H1 (cell line): ENCODE results near the gene UBE2E1. TPM values are rescaled to one million over a fixed set of nuclear protein-coding genes. Genes with fewer than 3 reads are reported as not detected.
"Not testable (repeated sequence)": the region's sequence is repeated elsewhere in the genome, so short reads cannot be mapped to it uniquely, and the experiment has no call there.

Source experiments
- CTCF ChIA-PET: fragments of 300-600 bp; sonication (Branson Sonifier 250); formaldehyde crosslinking; loops from one replicate; lab custom pipeline; 2021; ENCODE audit not compliant: partially characterized antibody; lab: Charles Lee
- POLR2A ChIA-PET: fragments of 300-600 bp; sonication (Branson Sonifier 250); formaldehyde crosslinking; loops from one replicate; lab custom pipeline; 2021; ENCODE audit warnings: inconsistent platforms; ENCODE audit not compliant: partially characterized antibody; lab: Charles Lee
- DNase-seq, 2 experiments: peaks; one replicate each; pipeline versions ENCODE4 v3.0.0 to v3.0.0-alpha.2; 2010 to 2022; ENCODE audit warnings: low spot score in 2 of 2, low read depth in 1 of 2, mixed read lengths in 1 of 2
- FAIRE-seq: peaks from 2 replicates; lab custom pipeline; 2011; peaks lifted over from hg19 to GRCh38; lab: Jason Lieb, UNC
- H2AFZ ChIP-seq: 2 replicates; pipeline ENCODE4 v1.8.1; 2012; ENCODE audit warnings: low read length, inconsistent platforms
- H2AK5ac ChIP-seq: 2 replicates; pipeline ENCODE4 v1.6.1; 2013; ENCODE audit warnings: low read depth, low read length
- H2BK120ac ChIP-seq: replicated peaks from 2 replicates; pipeline ENCODE3; 2013; ENCODE audit warnings: low read depth, low read length, inconsistent platforms
- H2BK12ac ChIP-seq: 2 replicates; pipeline ENCODE4 v1.6.1; 2013; ENCODE audit warnings: low read depth, low read length
- H2BK15ac ChIP-seq: 2 replicates; pipeline ENCODE4 v1.6.1; 2013; ENCODE audit warnings: low read length
- H2BK20ac ChIP-seq: 2 replicates; pipeline ENCODE4 v1.6.1; 2013; ENCODE audit warnings: low read length
- H2BK5ac ChIP-seq: 2 replicates; pipeline ENCODE4 v1.6.1; 2013; ENCODE audit warnings: low read depth, low read length
- H3K14ac ChIP-seq: 2 replicates; pipeline ENCODE4 v1.6.1; 2013; ENCODE audit warnings: inconsistent platforms; ENCODE audit not compliant: insufficient read length
- H3K18ac ChIP-seq: 2 replicates; pipeline ENCODE4 v1.6.1; 2013; ENCODE audit warnings: low read length; ENCODE audit errors: extremely low read depth
- H3K23ac ChIP-seq: 2 replicates; pipeline ENCODE4 v1.6.1; 2013; ENCODE audit warnings: inconsistent platforms; ENCODE audit not compliant: insufficient read length
- H3K23me2 ChIP-seq: 2 replicates; pipeline ENCODE4 v1.6.1; 2013; ENCODE audit warnings: low read depth, low read length
- H3K27ac ChIP-seq: 2 replicates; pipeline ENCODE4 v1.6.1; 2011; ENCODE audit warnings: low read depth, low read length, inconsistent platforms
- H3K27me3 ChIP-seq, 4 experiments: replicated peaks in 1 of 4; 1 replicate in 1 of 4; 2 replicates in 3 of 4; pipeline versions ENCODE4 v1.6.1 to v1.8.1; 2011 to 2013; ENCODE audit warnings: low read length in 3 of 4, mild to moderate bottlenecking in 3 of 4, inconsistent platforms in 2 of 4, mixed read lengths in 2 of 4, moderate library complexity in 1 of 4; ENCODE audit not compliant: control insufficient read depth in 3 of 4, insufficient read depth in 3 of 4; ENCODE audit errors: extremely low read depth in 1 of 4
- H3K36me3 ChIP-seq, 4 experiments: 2 replicates each; pipeline versions ENCODE4 v1.6.1 to v1.8.1; 2011 to 2013; ENCODE audit warnings: mild to moderate bottlenecking in 4 of 4, low read length in 3 of 4, moderate library complexity in 2 of 4, control low read depth in 1 of 4, inconsistent platforms in 1 of 4; ENCODE audit not compliant: insufficient read depth in 4 of 4, control insufficient read depth in 2 of 4
- H3K4ac ChIP-seq: replicated peaks from 2 replicates; pipeline ENCODE3; 2013; ENCODE audit warnings: low read length, low read depth, mixed read lengths, inconsistent platforms; ENCODE audit not compliant: insufficient read length
- H3K4me1 ChIP-seq, 4 experiments: replicated peaks in 1 of 4; 1 replicate in 1 of 4; 2 replicates in 3 of 4; pipeline versions ENCODE4 v1.6.1 to v1.8.1; 2011 to 2013; ENCODE audit warnings: low read length in 3 of 4, inconsistent platforms in 2 of 4, mixed read lengths in 1 of 4; ENCODE audit not compliant: insufficient read depth in 4 of 4, control insufficient read depth in 3 of 4
- H3K4me2 ChIP-seq, 2 experiments: 2 replicates each; pipeline versions ENCODE4 v1.6.1 to v1.8.1; 2011 to 2013; ENCODE audit warnings: low read depth in 2 of 2, low read length in 2 of 2, control low read depth in 1 of 2, inconsistent platforms in 1 of 2, mild to moderate bottlenecking in 1 of 2; ENCODE audit not compliant: insufficient read depth in 1 of 2
- H3K4me3 ChIP-seq, 4 experiments: fragments of 200-600, 300-600 bp in 1 of 4; sonication (generic), shearing (Covaris generic), sonication (Bioruptor Twin) in 1 of 4; 2 replicates each; pipeline versions ENCODE4 v1.5.1 to v1.8.1; 2011 to 2016; ENCODE audit warnings: low read length in 4 of 4, low read depth in 3 of 4, control low read depth in 2 of 4, inconsistent platforms in 2 of 4, mild to moderate bottlenecking in 2 of 4, mixed read lengths in 1 of 4, moderate library complexity in 1 of 4; ENCODE audit not compliant: insufficient read depth in 2 of 4; ENCODE audit errors: extremely low read depth in 1 of 4
- H3K56ac ChIP-seq: replicated peaks from 2 replicates; pipeline ENCODE3; 2013; ENCODE audit warnings: low read depth, mild to moderate bottlenecking, mixed read lengths, low read length, inconsistent platforms; ENCODE audit not compliant: insufficient read length
- H3K79me1 ChIP-seq: 2 replicates; pipeline ENCODE4 v1.6.1; 2013; ENCODE audit warnings: low read depth, low read length, control low read depth
- H3K79me2 ChIP-seq, 2 experiments: 2 replicates each; pipeline versions ENCODE4 v1.6.1 to v1.8.1; 2012 to 2013; ENCODE audit warnings: low read length in 2 of 2, mild to moderate bottlenecking in 2 of 2, inconsistent platforms in 1 of 2; ENCODE audit not compliant: insufficient read depth in 2 of 2, control insufficient read depth in 1 of 2
- H3K9ac ChIP-seq, 4 experiments: replicated peaks in 1 of 4; 1 replicate in 1 of 4; 2 replicates in 3 of 4; pipeline versions ENCODE4 v1.6.1 to v1.8.1; 2011 to 2013; ENCODE audit warnings: low read depth in 3 of 4, low read length in 3 of 4, control low read depth in 2 of 4, mild to moderate bottlenecking in 2 of 4, moderate library complexity in 2 of 4, inconsistent platforms in 1 of 4; ENCODE audit errors: extremely low read depth in 1 of 4
- H3K9me3 ChIP-seq, 2 experiments: 2 replicates each; pipeline versions ENCODE4 v1.6.1 to v1.8.1; 2012 to 2013; ENCODE audit warnings: mild to moderate bottlenecking in 2 of 2, moderate library complexity in 2 of 2, control low read depth in 1 of 2, inconsistent platforms in 1 of 2, low read depth in 1 of 2, low read length in 1 of 2, mixed read lengths in 1 of 2; ENCODE audit not compliant: insufficient read depth in 2 of 2
- H4K20me1 ChIP-seq, 2 experiments: replicated peaks in 1 of 2; 2 replicates each; pipeline versions ENCODE3 to v1.8.1; 2011 to 2013; ENCODE audit warnings: inconsistent platforms in 2 of 2, low read length in 2 of 2, mild to moderate bottlenecking in 1 of 2; ENCODE audit not compliant: insufficient read depth in 2 of 2, control insufficient read depth in 1 of 2
- H4K5ac ChIP-seq: 2 replicates; pipeline ENCODE4 v1.6.1; 2013; ENCODE audit warnings: low read length, low read depth, mixed read lengths, inconsistent platforms; ENCODE audit not compliant: insufficient read length
- H4K8ac ChIP-seq: 2 replicates; pipeline ENCODE4 v1.8.0; 2013; ENCODE audit warnings: mild to moderate bottlenecking, moderate library complexity, low read length, inconsistent platforms; ENCODE audit not compliant: insufficient read depth; ENCODE audit errors: extremely low read depth
- H4K91ac ChIP-seq: replicated peaks from 2 replicates; pipeline ENCODE3; 2013; ENCODE audit warnings: low read length, mixed read lengths, inconsistent platforms; ENCODE audit not compliant: insufficient read length
- WGBS, 2 experiments: shearing (Covaris generic) in 1 of 2; methylation state at CpG; one replicate each; pipeline versions ENCODE4 v1.1.6 to v1.1.7; 2013 to 2015; ENCODE audit warnings: low lambda C conversion rate in 2 of 2, mixed read lengths in 2 of 2, inconsistent platforms in 1 of 2, low coverage in 1 of 2, missing lambda C conversion rate in 1 of 2; ENCODE audit not compliant: insufficient replicate concordance in 2 of 2, insufficient coverage in 1 of 2, insufficient read length in 1 of 2; ENCODE audit errors: extremely low coverage in 1 of 2, missing lambda C conversion rate in 1 of 2; 5-methylcytosine and 5-hydroxymethylcytosine counted together
- polyA plus RNA-seq, 7 experiments: library from polyadenylated mRNA; depleted of rRNA in 3 of 7; stranded (reverse) in 5 of 7; unstranded in 2 of 7; fragments of >200 nt in 5 of 7; fragments of 200-250 nt in 2 of 7; gene quantifications; 1 replicate in 5 of 7; 2 replicates in 1 of 7; 4 replicates in 1 of 7; pipeline versions ENCODE4 v1.2.1 to v1.2.3, GENCODE V29; 2011 to 2013; ENCODE audit warnings: missing spikeins in 2 of 7, mixed read lengths in 2 of 7
- total RNA-seq: library from RNA; stranded (reverse); fragmentation: NEBNext Ultra II Directional; extraction: Animal tissue kit (Norgen Biotek cat#: 25700); gene quantifications from 2 replicates; pipeline ENCODE4 v1.2.1, GENCODE V29; 2021

UBE2E1 gene
- total and polyA plus RNA-seq, 2 of the 8 experiments (the other 6 are each of a cell fraction or from before 2014, with no cell fraction given), result 109 to 141 TPM

- peaks cover 0 to 66% of the 10 kb centered on the region in 2 experiments; a peak in 2 of 4 replicates for H3K79me2 ChIP-seq
- H3K14ac ChIP-seq, result not testable (repeated sequence)
Observed at GRCh38 chr3:23870663-23871043, 64.9 kb downstream of the UBE2E1 start.

GRCh38 chr3:23871361-23871760, 65.6 kb downstream of the UBE2E1 start:
- H3K23ac ChIP-seq, H4K8ac ChIP-seq, H2AK5ac ChIP-seq, POLR2A ChIA-PET, H3K4ac ChIP-seq, H3K36me3 ChIP-seq, H4K5ac ChIP-seq, H3K27me3 ChIP-seq, CTCF ChIA-PET, FAIRE-seq, H2BK12ac ChIP-seq, H3K9ac ChIP-seq, DNase-seq, H3K56ac ChIP-seq, H3K23me2 ChIP-seq, H3K9me3 ChIP-seq, H3K4me2 ChIP-seq, H3K4me1 ChIP-seq, H2BK120ac ChIP-seq, H2BK20ac ChIP-seq, H3K18ac ChIP-seq, H3K79me1 ChIP-seq, H3K14ac ChIP-seq, H2AFZ ChIP-seq, H3K4me3 ChIP-seq, H4K91ac ChIP-seq, H2BK15ac ChIP-seq, H3K27ac ChIP-seq, H2BK5ac ChIP-seq: not testable (repeated sequence)
- peaks cover 0 to 65% of the 10 kb centered on the region in 2 experiments; a peak in 2 of 4 replicates for H3K79me2 ChIP-seq
- WGBS, 2 experiments, result 100% methylated on average over 15 of the region's 34 CpGs; no CpG with 5 or more reads in 1 of the 2 experiments
- H4K20me1 ChIP-seq, result peaks cover 2 to 11% of the 10 kb centered on the region in 2 experiments

More at GRCh38 chr3:23870663-23871043, 64.9 kb downstream of the UBE2E1 start:
- H3K4me3 ChIP-seq, H2AFZ ChIP-seq, H2BK20ac ChIP-seq, H3K36me3 ChIP-seq, H4K8ac ChIP-seq, H3K23ac ChIP-seq, DNase-seq, H3K18ac ChIP-seq, H3K27me3 ChIP-seq, H3K27ac ChIP-seq, H2BK120ac ChIP-seq, H2AK5ac ChIP-seq, H2BK5ac ChIP-seq, H3K56ac ChIP-seq, H3K4me2 ChIP-seq, H3K4ac ChIP-seq, H3K23me2 ChIP-seq, H2BK12ac ChIP-seq, H3K9ac ChIP-seq, H4K91ac ChIP-seq, H3K4me1 ChIP-seq, FAIRE-seq, H3K9me3 ChIP-seq, H4K5ac ChIP-seq, H3K79me1 ChIP-seq, H2BK15ac ChIP-seq: not testable (repeated sequence)
- WGBS, 2 experiments, result 100% methylated on average over 1 of the region's 5 CpGs; no CpG with 5 or more reads in 1 of the 2 experiments
- H4K20me1 ChIP-seq, result peaks cover 4 to 14% of the 10 kb centered on the region in 2 experiments
- ChIA-PET CTCF (interaction anchor here (0.7 to 2.8 kb wide), 2 partner anchors 12 to 47 kb away, joined by 4 to 10 read pairs; no protein-coding TSS in a partner anchor), POLR2A (interaction anchor here (1.1 kb wide), 1 partner anchor 46 kb away, joined by 5 read pairs; the partner anchor contains the start of genes NKIRAS1 and RPL15)
